ENCODE measurements around the gene GMDS.

DNA sequence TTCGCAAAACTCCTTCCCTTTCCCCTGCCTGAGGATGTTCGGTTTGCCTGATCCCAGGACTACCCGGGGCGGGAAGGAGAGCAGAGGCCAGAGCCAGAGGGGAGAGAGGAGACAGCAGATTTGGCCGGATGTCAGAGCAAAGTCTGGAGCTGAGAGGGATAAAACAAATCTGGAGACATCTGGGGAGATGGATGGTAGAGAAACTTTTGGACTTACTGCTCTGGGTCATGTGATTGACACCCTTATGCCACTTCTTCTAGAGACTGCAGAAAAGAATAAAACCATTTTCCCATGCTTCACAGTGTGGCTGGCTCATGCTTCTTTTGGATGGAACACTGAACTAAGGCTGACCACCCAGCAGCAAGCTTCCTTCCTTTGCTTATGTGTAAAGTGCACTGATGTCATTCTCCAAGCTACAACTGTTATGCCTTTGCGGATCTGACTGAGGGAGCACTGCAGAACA is 461.0 kb downstream of the GMDS start:
- TF ChIP-seq, protein P1, sequence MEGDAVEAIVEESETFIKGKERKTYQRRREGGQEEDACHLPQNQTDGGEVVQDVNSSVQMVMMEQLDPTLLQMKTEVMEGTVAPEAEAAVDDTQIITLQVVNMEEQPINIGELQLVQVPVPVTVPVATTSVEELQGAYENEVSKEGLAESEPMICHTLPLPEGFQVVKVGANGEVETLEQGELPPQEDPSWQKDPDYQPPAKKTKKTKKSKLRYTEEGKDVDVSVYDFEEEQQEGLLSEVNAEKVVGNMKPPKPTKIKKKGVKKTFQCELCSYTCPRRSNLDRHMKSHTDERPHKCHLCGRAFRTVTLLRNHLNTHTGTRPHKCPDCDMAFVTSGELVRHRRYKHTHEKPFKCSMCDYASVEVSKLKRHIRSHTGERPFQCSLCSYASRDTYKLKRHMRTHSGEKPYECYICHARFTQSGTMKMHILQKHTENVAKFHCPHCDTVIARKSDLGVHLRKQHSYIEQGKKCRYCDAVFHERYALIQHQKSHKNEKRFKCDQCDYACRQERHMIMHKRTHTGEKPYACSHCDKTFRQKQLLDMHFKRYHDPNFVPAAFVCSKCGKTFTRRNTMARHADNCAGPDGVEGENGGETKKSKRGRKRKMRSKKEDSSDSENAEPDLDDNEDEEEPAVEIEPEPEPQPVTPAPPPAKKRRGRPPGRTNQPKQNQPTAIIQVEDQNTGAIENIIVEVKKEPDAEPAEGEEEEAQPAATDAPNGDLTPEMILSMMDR (conservative IDR thresholded peaks at IDR 0.05 in 1 of 2, IDR thresholded peaks at IDR 0.05 in 1 of 2; ENCODE audit: extremely low read depth in 1 of 2, insufficient read depth in 1 of 2, low read depth in 1 of 2, low read length in 2 of 2): no peak
- no peak for TF ChIP-seq EZH2 (IDR thresholded peaks at IDR 0.05; ENCODE audit: borderline replicate concordance, low read length)
